ENCODE results near the gene KCNJ15.

KCNJ15 gene

DNA sequence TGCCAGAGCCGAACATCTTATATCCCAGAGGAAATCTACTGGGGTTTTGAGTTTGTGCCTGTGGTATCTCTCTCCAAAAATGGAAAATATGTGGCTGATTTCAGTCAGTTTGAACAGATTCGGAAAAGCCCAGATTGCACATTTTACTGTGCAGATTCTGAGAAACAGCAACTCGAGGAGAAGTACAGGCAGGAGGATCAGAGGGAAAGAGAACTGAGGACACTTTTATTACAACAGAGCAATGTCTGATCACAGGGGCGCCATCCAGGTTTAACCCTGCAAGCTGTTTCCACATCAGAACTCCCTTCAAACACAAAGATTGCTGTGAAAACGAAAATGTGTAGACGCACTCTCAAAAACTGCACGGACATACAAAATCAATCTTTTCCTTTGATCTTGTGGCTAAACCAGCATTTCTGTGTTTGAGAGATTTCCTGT is 43.4 kb downstream of the KCNJ15 start:
- DNase-seq: no peak

DNA sequence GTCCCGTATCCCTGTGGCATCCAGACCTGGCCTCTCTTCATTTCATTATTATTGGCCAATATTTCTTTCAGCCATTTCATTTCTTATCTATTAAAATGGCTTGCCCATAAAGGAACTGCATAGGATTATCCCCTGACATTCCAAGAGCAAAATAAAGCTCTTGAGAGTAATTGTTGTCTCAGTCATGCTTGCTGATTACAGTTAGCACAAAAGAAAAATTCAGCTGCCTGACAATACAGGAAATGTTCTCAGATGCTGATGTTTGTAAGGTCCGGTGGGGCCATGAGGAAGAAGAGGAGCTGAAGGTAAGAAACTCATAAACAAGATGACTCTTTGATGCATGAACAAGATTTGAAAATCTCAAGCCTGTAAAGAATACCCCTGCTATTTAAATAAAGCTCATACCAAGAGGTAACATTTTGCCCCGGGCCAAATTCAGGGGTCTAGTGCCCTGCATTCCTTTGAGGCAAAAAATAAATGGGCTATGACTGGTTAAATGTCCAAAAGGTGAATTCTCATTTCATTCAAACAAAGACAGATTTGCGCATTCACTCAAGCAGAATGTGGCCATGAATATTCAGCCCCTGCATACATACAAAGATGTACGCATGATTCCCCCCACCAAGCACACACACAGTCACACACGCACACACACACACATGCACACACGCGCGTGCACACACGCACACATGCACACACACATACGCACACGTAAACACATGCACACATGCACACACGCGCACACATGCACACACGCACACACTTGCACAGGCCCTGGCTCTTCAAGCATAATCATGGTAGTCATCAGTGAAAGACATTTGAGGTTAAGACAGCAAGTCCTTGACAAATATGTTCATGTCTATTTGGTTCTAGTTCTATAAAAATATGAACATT is 44.8 kb downstream of the KCNJ15 start:
- no peak for DNase-seq

DNA sequence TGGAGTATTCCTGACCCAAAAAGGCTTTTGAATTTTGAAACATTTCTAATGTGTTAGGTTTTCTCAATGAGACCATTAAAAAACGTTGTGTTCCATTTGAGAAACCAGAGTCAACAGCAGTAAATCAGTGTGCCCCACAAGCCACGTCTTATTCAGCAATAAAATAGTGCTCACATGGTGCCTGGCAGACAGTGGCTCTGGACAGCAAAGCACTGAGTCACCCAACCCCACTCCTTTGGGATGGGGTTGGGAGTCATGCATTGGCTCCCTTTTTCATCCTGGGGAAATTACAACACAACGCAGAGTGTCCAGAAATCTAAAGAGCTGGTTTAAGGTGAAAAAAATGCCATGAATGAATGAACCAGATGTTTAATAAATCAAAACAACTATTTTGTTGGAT is 46.5 kb downstream of the KCNJ15 start:
- DNase-seq: no peak

DNA sequence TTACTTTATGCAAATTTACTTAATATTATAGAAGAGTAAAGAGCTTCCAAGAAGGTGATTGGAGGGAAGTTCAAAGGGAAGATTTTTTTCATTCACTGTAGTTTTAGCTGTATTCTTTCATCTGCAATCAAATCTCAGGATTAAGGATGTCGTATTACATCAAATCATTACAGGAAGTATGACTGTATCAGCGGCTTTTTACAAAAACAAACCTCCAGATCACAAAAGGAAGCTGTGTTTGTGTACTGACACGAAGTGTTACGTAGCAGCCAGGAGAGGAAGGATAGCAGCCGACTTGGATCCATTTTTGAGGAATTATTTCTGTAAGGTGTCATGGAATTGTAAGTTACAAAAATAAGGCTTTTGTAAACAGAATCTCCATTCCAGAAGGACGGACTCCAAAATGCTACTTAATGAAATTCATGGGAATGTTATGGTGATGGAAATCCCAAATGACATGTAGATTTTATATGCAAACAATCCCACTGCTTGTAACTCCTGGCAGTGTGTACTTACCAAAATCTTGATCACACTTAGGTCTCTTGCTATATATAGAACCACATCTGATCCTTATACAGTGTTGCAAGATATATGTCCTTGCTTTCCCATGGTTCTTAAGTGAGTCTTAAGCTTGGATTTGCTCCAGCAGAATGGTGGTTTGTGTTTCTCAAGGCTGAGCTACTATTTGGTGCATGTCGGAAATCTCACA is 49.8 kb downstream of the KCNJ15 start:
- DNase-seq: no peak

DNA sequence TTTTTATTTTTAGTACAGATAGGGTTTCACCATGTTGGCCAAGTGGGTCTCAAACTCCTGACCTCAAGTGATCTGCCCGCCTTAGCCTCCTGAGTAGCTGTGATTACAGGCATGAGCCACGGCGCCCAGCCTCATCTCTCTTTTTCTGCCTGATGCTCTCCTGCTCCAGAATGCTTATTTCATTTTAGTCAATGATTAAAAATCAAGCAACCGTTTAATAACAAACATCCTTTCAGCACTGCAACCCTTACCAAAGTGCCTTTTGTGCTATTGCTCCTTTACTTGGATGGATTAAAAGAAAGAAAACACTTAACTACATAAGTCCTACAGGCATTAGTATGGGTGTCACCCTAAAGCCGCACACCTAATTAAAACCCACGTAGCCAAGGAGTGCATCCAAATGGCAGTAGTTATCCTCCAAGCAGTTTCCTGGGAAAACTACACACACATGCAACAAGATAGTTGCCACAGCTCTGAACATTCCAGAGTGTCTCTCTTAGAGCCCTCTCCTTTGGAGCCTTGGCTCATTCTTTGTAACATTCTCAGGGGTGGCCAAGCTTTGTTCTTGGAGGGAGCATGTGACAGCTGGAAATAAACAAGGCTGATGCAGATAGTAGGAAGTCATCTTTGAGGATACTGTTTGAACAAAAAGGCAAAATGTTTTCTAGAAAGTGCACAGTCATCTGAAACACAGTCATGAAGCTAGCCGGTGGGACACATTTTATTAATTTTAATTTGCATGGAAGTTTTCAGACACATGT is 51.2 kb downstream of the KCNJ15 start:
- no peak for DNase-seq

DNA sequence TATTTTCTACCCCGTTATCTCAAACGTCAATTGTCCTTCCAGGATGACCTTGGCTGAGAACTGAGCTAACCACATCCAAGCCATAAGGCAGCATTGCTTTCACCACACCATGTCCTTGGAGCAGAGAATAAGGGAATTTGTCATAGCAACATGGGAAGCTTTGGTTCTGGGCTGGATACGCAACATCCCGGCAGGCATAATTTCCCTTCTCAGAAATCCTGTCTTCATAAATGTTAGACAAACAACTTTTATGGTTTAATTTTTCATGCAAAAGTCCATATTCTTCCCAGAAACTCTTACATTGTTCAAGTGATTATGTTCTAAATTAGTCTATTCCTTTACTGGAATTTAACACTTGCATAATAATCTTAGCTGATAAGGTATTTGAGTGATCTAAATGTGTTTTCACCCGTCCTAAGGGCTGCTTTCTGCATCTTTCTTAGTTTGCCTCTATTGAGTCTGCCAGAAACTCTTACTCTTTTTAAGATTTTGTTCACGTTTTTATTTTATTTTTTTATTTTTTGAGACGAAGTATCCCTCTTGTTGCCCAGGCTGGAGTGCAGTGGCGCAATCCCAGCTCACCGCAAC is 51.8 kb downstream of the KCNJ15 start:
- DNase-seq: no peak

DNA sequence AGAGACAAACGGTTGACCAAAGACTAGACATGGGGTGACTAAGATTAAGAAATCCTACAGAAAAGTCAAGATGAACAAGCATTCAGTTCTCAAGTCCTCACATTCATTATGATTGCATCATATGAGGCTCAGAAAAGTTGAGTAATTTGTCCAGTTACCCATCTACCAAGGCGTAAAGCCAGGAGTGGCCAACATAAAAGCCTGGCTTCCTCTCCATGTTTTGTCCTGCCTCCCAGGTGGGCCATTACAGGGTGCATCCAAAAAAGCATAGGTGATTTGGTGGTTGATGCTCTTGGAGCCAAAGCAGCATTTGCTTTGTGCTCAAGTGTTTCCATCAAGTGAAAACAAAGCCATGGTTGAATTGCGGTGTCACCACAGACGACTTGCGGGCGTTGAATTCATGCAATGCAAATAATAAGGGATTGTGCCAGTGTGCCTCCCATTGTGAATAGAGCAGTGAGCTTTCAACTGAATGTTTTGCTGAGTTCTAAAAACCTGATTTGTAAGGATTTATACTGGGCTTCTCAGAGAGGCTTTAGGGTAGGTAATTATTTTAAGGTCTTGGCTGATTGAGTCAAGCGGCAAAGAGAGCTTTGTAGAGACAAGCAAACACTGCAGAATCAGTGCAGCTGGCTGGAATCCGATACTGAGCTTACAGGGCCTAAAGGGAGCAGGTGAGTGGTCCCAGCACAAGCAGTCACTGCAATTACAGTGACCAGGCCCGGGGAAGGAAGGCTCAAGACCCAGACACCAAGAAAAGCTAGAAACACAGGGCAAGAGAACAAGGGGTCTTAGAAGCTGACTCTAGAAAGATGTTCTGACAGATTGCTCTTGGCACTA is 54.1 kb downstream of the KCNJ15 start:
- no peak for DNase-seq

DNA sequence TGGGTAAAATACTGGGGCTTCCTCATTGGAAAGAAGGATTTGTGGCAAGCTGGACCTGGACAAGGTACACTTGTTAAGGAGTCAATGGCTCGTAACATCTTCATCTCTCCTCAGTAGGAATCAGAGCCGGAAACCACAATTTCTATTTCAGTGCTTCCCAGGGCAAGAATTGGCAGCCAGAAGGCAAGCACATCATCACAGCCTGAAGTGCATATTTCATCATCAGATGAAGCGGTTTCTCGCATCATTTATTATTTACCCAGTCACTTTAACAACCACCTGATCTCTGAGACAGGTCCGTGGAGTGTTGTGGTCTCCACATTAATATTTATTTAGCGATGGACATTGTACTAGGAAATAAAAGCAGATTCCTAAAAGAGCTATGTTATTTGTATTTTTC is 55.0 kb downstream of the KCNJ15 start:
- DNase-seq: no peak

DNA sequence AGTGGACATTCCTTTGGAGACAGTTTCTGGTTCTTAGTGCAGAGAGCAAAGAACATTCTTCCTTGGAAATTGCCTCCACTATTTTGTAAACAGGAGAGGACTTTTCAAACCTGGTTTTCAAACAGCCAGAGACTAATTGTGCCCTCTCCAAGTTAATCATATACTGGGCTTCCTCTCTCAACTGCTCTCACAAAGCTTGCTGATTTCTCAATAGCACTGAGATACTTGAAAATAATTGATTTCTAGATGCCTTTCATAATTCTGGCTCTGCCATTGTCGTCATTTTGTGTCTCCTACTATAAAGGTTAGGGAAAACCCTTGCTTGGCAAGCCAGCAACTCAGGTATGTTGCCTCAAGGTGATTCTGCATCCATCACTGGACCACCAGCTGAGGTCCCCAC is 56.0 kb downstream of the KCNJ15 start:
- no peak for DNase-seq

DNA sequence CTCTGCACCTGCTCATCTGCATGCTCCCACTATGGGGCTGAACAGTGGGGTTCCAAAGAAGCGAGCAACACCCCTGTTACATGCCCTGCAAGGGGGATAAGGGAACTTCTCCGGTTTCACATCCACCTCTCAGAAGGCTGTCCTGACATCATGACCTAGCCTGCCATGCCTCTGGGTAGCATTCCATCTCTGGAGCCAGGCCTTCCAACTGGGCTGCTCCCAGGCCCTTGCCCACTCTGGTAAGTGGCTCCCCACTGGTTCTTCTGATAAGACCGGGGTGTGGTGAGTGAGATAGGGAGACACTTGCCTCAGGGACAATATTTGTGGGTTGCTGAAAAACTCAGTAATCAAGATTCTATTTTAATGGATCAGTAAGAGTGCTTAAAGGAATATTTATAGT is 57.8 kb downstream of the KCNJ15 start:
- no peak for DNase-seq

DNA sequence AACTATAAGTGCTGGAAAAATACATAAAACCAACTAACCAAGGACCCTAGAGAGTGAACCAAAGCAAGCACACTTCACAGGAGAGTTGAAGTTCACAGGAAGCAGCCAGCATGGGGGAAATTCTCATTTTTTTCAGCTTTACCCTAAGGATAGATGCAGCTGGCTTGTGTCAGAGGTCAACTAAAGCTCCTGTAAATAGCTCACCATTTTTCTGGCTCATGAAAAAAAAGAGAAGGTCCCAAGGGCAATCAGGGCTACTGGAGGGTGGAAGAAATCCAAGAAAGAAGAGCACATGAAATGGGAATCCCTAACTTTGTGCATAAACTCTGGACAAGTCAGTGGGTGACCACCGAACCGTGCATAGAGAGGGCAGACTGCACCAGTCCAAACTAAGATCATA is 58.3 kb downstream of the KCNJ15 start:
- DNase-seq: no peak

DNA sequence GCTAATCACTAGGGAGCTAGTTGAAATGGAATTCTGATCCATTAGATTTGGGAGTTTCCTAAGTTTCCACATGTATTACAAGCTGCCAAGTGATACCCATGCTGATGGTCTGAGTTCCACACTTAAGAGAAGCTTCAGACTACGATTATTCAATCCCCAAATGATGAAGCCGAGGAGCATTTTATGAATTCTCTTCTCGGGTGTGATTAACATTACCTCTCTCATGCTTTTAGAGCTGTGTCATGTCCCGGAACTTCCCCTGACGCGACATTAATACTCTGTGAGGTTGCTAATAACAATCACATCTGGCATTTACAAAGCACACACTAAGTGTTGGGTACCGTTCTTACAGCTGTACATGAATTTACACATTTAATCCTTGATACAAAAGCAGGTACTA is 63.0 kb downstream of the KCNJ15 start:
- no peak for DNase-seq

DNA sequence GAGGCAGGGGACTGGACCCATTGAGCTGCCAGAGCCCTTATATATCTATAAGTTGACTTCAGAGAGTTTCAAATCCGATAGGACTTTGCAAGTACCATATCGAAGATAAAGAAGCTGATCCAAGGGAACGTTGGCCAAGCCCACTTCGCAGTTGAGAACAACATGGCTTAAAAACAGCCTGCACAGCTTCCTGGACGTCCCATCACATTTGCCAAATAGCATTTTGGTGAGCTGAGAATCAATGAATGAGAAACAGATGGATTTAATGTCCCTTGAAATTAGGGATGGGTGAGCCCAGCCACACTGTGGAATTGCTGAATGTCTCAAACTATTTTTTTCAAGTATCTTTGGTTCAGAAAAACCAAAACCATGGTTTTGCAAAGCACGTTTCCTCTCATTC is 64.8 kb downstream of the KCNJ15 start:
- no peak for DNase-seq

DNA sequence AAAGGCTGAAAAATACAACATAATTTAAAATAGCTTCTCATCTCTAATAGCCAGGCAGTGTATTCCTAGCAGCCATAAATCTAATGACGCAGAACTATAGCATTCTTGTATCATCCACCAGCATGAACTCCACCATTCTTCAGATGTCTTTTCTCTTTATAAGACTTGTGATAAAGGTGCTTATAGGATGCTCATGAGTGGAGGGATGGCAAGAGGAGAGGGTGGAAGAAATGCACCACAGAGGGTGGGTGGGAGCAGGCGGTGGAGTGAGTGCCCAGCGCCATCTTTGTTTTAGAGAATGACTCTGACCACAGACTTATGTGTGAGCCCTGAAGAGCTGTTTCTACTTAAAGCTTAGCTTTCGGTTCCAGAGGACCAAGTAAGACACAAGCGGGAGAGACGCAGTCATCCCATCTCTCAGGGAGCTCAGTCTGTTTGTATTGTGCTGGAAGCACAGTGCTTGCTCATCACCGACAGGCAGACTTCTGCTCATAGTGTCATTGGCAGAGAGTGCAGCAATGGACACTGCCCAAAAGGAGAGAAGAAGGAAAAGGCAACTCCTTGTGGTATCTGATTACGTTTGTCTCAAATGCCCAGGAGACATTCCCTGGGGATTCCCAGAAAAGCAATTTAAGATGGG is 65.6 kb downstream of the KCNJ15 start:
- DNase-seq: no peak

DNA sequence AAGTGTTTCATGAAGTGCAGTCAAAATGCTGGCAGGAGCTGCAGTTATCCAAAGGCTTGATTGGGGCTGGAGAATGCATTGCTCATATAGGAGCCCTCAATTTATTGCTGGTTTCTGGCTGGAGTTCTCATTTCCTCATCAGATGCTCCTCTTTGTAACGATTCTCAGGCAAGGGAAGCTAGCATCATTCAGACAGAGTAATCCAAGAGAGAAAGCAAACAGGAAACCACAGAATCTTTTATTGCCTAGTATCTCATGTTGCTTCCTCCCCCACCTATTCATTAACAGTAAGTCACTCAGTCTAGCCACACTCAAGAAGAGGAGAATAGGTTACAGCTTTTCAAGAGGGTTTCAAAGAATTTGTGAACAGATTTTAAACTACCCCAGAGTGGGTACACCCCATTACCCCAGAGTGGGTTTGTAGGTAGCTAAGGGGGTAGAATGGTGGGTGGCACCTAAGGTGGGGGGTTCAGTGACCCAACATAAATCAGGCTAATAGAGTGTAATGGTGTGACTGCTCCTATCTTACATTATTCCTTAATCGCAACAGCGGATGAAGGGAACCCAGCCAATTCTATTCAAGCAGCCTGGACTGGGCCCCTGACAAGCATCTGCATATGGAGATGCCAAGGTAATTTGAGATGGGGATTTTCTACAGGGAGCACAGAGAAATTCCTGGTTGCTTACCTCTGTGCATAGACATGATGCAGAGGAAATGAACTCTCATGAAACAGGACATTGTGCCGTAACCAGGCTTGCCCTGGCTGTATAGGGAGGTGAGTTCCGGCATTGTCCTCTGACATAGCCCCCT is 67.1 kb downstream of the KCNJ15 start:
- no peak for DNase-seq

DNA sequence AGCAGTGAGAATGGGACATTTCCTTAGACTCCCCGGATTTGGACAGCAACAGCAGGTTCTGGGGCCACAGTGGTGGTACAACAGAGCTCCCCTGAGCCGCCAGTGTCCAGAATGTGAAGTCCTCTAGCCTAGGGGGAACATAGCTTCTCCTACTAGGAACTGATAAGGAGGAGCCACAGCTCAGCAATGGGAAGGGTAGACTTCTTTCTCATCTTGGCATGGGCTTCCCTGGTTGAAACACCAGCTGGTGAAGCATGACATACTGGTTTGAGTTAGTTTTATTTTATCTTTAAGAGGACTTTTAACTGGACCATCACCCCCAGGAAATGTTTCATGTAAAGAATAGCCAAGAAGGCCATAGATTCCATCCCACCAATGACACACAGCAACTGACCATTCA is 68.4 kb downstream of the KCNJ15 start:
- DNase-seq: no peak

DNA sequence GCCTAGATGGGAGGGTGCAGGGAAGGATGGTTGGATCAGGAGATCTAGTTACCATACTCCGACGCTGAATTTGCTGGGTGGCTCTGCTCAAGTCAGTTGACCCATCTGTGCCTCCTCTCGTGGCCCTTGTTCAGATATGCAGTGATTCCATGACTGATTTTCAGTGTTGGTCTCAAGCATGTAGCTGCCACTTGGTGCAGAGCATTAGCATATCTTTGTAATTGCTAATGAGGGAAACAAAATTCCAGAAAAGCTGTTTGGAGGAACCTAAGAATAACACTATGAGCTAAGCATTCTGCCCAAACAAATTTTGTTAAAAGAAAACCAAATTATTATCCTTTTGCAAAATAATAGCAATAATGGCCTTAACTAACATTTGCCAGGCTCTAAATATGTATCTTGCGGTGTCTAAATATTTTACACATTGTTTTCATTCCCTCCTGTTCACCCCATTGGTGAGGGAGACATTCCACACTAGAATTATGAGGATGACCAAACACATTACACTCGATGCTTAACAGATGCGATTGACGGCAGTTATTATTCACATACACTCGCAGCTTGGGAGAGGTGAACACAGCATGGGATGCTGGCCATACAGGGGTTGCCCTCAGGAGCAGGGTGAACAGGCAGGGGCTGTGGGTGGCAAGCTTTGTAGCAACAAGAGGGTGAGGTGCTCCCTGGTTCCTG is 69.1 kb downstream of the KCNJ15 start:
- DNase-seq: no peak

DNA sequence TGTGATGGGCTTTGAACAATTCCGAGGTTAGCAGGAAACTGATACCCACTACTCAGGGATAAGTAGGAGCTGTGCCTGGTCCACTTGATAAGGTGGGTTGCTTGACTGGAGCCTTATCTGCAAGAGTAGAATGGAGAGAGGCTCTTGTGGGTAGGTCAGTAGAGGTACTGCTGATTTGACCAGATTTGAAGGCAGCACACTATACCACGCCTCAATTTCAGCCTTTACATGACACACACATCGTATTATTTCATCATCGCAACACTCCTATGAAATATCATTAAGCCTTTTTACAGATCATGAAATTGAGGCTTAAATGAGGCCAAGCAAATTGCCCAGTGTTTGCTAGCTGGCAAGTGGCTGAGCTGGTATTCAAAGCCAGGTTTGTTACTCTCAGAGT is 69.6 kb downstream of the KCNJ15 start:
- no peak for DNase-seq

DNA sequence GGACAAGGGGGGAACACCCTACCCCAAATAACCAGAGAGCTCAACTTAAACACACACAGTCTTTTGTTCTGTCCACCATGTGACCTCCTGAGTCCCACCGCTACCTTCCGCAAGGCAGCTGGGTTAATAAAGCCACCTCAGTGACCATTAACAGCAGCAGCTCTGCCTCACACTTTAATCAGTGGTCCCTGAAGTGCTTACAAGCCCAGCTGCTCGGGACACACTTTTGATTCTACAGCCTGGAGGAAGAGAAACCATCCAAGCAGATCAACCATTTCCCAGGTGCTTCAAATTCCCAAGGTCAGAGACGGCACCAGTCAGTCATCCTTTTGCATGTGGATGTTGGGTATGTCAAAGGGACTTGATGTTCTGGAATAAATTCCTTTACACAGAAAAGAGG is 70.1 kb downstream of the KCNJ15 start:
- no peak for DNase-seq

DNA sequence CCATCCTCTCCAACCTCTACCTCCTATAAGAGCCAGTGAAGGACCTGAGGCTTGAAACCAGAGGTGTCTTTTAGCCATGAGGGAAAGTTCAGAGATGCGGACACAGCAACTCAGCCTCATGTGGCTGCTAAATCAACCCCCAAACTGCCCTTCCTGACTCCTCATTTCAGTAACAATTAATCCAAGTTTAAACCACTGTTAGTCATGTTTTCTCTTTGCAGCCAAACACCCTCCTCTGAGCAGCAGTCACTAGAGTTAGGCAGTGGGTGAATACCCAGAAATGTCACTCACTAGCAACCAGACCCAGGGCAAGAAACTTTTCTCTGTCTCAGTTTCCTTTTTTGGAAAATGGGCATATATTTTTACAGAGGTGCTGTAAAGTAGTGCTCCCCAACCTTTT is 71.2 kb downstream of the KCNJ15 start:
- DNase-seq: no peak

All from NCI-H1436 treated with DMSO at 0.1 percent for 48 hours (cell line).